ENCODE measurements around the gene CTNND2. TPM values are rescaled to one million over a fixed set of nuclear protein-coding genes. Genes with fewer than 3 reads are reported as not detected.

Gene CTNND2
- total and polyA plus RNA-seq, 9 of the 15 experiments (the other 6 are each of a cell fraction or from before 2014, with no cell fraction given) = 0.03 to 0.35 TPM; not detected in 7

- TF ChIP-seq FOXJ2 (tag; IDR thresholded peaks at IDR 0.05) = no peak
- no peak for TF ChIP-seq KLF16 (IDR thresholded peaks at IDR 0.05)
- no peak for TF ChIP-seq ZNF766 (CRISPR knock-in tag; conservative IDR thresholded peaks at IDR 0.05)
- TF ChIP-seq TOE1 (IDR thresholded peaks at IDR 0.05; ENCODE audit: borderline replicate concordance) = no peak
- TF ChIP-seq TOE1 (CRISPR knock-in tag; IDR thresholded peaks at IDR 0.05; ENCODE audit: borderline replicate concordance, low read depth) = no peak
- TF ChIP-seq SREBF1 (IDR thresholded peaks at IDR 0.05; ENCODE audit: borderline replicate concordance, low read depth, low read length) = no peak
- TF ChIP-seq NFIX (CRISPR knock-in tag; IDR thresholded peaks at IDR 0.05; ENCODE audit: low read depth) = no peak
- no peak for TF ChIP-seq PYGO2 (tag; IDR thresholded peaks at IDR 0.05)
- TF ChIP-seq MTA3 (IDR thresholded peaks at IDR 0.05; ENCODE audit: borderline replicate concordance) = no peak
- TF ChIP-seq RBM14 (IDR thresholded peaks at IDR 0.05; ENCODE audit: borderline replicate concordance, insufficient read depth, low read depth, low read length) = no peak
These were observed 406.6 kb downstream of the CTNND2 start (continued) for GRCh38 chr5:11497651-11498050.

GRCh38 chr5:11496137-11496719 lies 408.0 kb downstream of the CTNND2 start:
- no peak for ATAC-seq
- no peaks in the 10 kb centered on the region for H3K9me3 ChIP-seq (replicated peaks; ENCODE audit: control insufficient read depth, insufficient read depth, low read depth, low read length)
- no peak for FAIRE-seq
- H3K36me3 ChIP-seq (ENCODE audit: control insufficient read depth, insufficient read depth, low read length) = no peaks in the 10 kb centered on the region
- H3K79me2 ChIP-seq (ENCODE audit: control insufficient read depth, insufficient read depth, low read length) = no peaks in the 10 kb centered on the region
- H3K9me1 ChIP-seq (ENCODE audit: control insufficient read depth, insufficient read depth, low read length) = no peaks in the 10 kb centered on the region
- WGBS (ENCODE audit: insufficient coverage, low coverage, missing lambda C conversion rate) = 0% methylated on average over 1 of the region's 1 CpG
- H3K9ac ChIP-seq (ENCODE audit: insufficient read depth in 1 of 2, low read depth in 2 of 2, low read length in 2 of 2) = no peak overlapping the region
- no peak overlapping the region for H2AFZ ChIP-seq (ENCODE audit: low read depth, low read length)
- H3K4me1 ChIP-seq (replicated peaks in 1 of 2; ENCODE audit: control insufficient read depth in 2 of 2, insufficient read depth in 2 of 2, low read length in 2 of 2) = no peaks in the 10 kb centered on the region
- intact Hi-C loops (cut with micrococcal nuclease) = loop anchor here (10.0 kb wide), 1 partner anchor 231 kb away; no protein-coding TSS in a partner anchor
- in situ Hi-C loops (cut with MboI) = no loop called here
- POLR2A ChIA-PET = no interaction called here
- BruUV-seq (replicated peaks) = no TSS peak
- CTCF ChIA-PET (ENCODE audit: low intra/inter-chr PET ratio) = no interaction called here
- no peaks in the 10 kb centered on the region for H3K27me3 ChIP-seq (ENCODE audit: control insufficient read depth in 2 of 2, insufficient read depth in 2 of 2, low read length in 2 of 2)
- H3K4me2 ChIP-seq (ENCODE audit: insufficient read depth, low read length) = no peak overlapping the region
- H3K27ac ChIP-seq (ENCODE audit: extremely low read depth, low read depth, low read length) = no peak overlapping the region
- no peak for DNase-seq (ENCODE audit: extremely low read depth in 1 of 4, low spot score in 3 of 4)
- H3K4me3 ChIP-seq = no peak overlapping the region
- no peaks in the 10 kb centered on the region for H4K20me1 ChIP-seq (replicated peaks; ENCODE audit: control insufficient read depth, insufficient read depth, low read length)
- TF ChIP-seq ZNF253 (CRISPR knock-in tag; conservative IDR thresholded peaks at IDR 0.05) = no peak
- TF ChIP-seq TARDBP (IDR thresholded peaks at IDR 0.05) = no peak
- TF ChIP-seq C11orf30 (IDR thresholded peaks at IDR 0.05; ENCODE audit: low read depth) = no peak
- no peak for TF ChIP-seq AFF1 (IDR thresholded peaks at IDR 0.05; ENCODE audit: low read depth in 1 of 2, partially characterized antibody in 2 of 2)
- no peak for TF ChIP-seq TAF1 (IDR thresholded peaks at IDR 0.05; ENCODE audit: control insufficient read depth, extremely low read depth, insufficient read depth, low read length, severe bottlenecking)
- TF ChIP-seq ZNF277 (CRISPR knock-in tag; IDR thresholded peaks at IDR 0.05; ENCODE audit: borderline replicate concordance) = no peak
- TF ChIP-seq ZNF79 (CRISPR knock-in tag; IDR thresholded peaks at IDR 0.05; ENCODE audit: low read depth) = no peak

Data from K562 (cell line).